ENCODE measurements around the gene LRBA. TPM values are rescaled to one million over a fixed set of nuclear protein-coding genes. Genes with fewer than 3 reads are reported as not detected.
"Not testable (repeated sequence)": the region's sequence is repeated elsewhere in the genome, so short reads cannot be mapped to it uniquely, and the experiment has no call there.

The LRBA gene
- total and polyA plus RNA-seq, 4 experiments from 2014 or later = 17.1 to 64.5 (median 45.4) TPM

DNA sequence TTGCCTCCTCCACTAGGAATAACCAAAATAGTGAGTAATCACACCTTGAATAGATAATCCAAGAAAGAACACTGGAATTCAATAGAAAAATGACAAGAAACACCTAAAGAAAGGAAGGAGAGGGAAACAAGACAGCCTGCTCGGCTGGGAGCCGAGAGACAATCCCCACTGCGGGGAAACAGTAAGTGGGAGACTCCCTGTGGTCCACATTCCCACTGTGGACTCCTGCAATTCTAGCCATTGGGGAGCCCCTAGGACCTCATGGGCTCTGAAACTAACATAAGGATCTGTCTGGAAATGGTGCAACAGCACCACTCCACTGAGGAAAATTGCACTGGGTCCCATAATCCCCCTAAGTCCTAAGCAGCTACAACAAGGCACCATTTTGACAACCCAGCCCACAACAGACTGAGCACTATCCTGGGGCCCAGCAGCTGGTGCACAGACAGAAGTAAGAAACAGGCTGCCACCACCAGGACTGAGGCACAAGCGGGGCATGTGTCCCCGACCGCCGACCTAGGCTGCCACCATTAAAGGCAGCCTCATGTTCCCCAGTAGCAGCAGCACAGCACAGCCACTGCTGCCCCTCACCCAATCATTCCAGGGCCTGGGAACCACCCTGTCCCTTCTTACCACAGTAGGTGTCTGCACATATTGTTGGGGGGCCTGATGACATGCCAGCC lies 14.2 kb downstream of the LRBA start:
- ChIA-PET CTCF (ENCODE audit: partially characterized antibody) (no interaction called here), POLR2A (ENCODE audit: partially characterized antibody) (no interaction called here)
- Histone ChIP-seq H3K36me3 (ENCODE audit: insufficient read depth, low read length) (no peaks in the 10 kb centered on the region), H3K4me3 (ENCODE audit: low read length in 2 of 2) (no peak overlapping the region), H3K9me3 (ENCODE audit: control insufficient read depth in 1 of 2, low read length in 2 of 2) (no peaks in the 10 kb centered on the region), H3K4me1 (ENCODE audit: insufficient read depth, low read length) (peaks cover 32% of the 10 kb centered on the region), H3K27ac (ENCODE audit: low read depth, low read length) (no peak overlapping the region), H3K27me3 (ENCODE audit: insufficient read depth, low read length) (no peaks in the 10 kb centered on the region)
- Mint-ChIP-seq H3K4me1 (peaks cover 42 to 75% (median 53%) of the 10 kb centered on the region in 4 donors), H3K27ac (no peak overlapping the region), H3K9me3 (no peaks in the 10 kb centered on the region), H3K4me3 (peak overlapping the region in 3 of 8 donors; percentile 24 to 57 (median 51)), H3K36me3 (peaks cover 9 to 16% of the 10 kb centered on the region in 2 donors), H3K27me3 (no peaks in the 10 kb centered on the region)
- no peak for DNase-seq
- intact Hi-C loops (cut with micrococcal nuclease) = no loop called here

DNA sequence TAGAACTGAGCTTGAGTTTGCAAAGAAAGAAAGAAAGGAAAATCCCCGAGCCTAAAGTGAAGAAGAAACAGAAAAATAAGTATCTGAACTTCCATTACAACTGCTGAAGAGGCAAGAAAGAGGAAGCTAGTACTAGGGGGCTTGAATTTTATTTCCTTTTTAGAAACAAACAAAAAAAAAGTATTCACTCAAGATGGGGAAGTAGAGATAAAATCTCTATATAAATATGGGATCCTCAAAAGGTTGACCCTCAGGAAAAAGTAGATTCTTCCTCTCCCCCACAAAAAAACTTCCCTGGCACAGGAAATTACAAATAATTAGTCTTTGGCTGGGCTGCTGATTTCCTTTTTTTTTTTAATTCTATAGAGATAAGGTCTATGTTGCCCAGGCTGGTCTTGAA lies 16.0 kb downstream of the LRBA start:
- H3K9me3 Mint-ChIP-seq = no peaks in the 10 kb centered on the region
- intact Hi-C loops (cut with micrococcal nuclease) = no loop called here
- no peak overlapping the region for H3K4me3 Mint-ChIP-seq
- H3K27ac Mint-ChIP-seq = peak overlapping the region in 3 of 7 donors; percentile 4 to 47 (median 29)
- Histone ChIP-seq H3K27ac (ENCODE audit: low read depth, low read length) (no peak overlapping the region), H3K36me3 (ENCODE audit: insufficient read depth, low read length) (no peaks in the 10 kb centered on the region), H3K27me3 (ENCODE audit: insufficient read depth, low read length) (no peaks in the 10 kb centered on the region), H3K4me1 (ENCODE audit: insufficient read depth, low read length) (peaks cover 32% of the 10 kb centered on the region), H3K9me3 (ENCODE audit: control insufficient read depth in 1 of 2, low read length in 2 of 2) (no peaks in the 10 kb centered on the region), H3K4me3 (ENCODE audit: low read length in 2 of 2) (no peak overlapping the region)
- H3K36me3 Mint-ChIP-seq = peaks cover 16 to 20% of the 10 kb centered on the region in 2 donors
- no peak for DNase-seq
- no peaks in the 10 kb centered on the region for H3K27me3 Mint-ChIP-seq
- peaks cover 41 to 85% (median 61%) of the 10 kb centered on the region in 4 donors for H3K4me1 Mint-ChIP-seq
- ChIA-PET CTCF (ENCODE audit: partially characterized antibody) (no interaction called here), POLR2A (ENCODE audit: partially characterized antibody) (no interaction called here)

GRCh38 chr4:150997141-150997540 lies 17.9 kb downstream of the LRBA start:
- POLR2A ChIA-PET (ENCODE audit: partially characterized antibody) = no interaction called here
- H3K4me1 Mint-ChIP-seq = peaks cover 46 to 81% (median 62%) of the 10 kb centered on the region in 4 donors
- intact Hi-C loops (cut with micrococcal nuclease) = no loop called here

DNA sequence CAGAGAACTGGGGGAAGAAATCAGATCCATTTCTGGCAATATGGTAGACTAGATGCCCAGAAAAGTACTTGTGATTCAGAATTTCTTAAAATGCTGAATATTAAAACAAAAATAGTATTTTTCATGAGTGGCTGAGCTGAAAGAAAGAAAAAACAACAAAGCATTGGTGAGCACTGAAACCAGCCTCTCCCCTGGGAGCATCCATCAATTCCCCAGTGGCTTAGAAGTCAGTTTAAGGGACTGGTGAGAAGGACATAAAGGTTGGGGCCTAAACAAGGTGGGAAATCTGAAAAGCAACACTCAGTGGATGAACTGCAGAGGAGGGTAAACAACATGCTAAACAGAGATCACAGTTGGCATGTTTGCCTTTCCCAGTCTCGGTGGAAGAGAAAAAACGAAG lies 20.4 kb downstream of the LRBA start:
- no peaks in the 10 kb centered on the region for H3K27me3 ChIP-seq (ENCODE audit: insufficient read depth, low read length)
- intact Hi-C loops (cut with micrococcal nuclease) = no loop called here
- Mint-ChIP-seq H3K9me3 (peaks cover 0 to 5% (median 0%) of the 10 kb centered on the region in 8 donors), H3K36me3 (peaks cover 14 to 39% of the 10 kb centered on the region in 2 donors), H3K4me1 (peaks cover 38 to 76% (median 54%) of the 10 kb centered on the region in 4 donors), H3K4me3 (no peak overlapping the region), H3K27me3 (no peaks in the 10 kb centered on the region), H3K27ac (peak overlapping the region in 2 of 7 donors; percentile 5 to 59)
- H3K27ac ChIP-seq (ENCODE audit: low read depth, low read length) = no peak overlapping the region
- CTCF ChIA-PET (ENCODE audit: partially characterized antibody) = no interaction called here
- H3K4me3 ChIP-seq (ENCODE audit: low read length in 2 of 2) = no peak overlapping the region
- peaks cover 9% of the 10 kb centered on the region for H3K4me1 ChIP-seq (ENCODE audit: insufficient read depth, low read length)
- H3K36me3 ChIP-seq (ENCODE audit: insufficient read depth, low read length) = no peaks in the 10 kb centered on the region
- H3K9me3 ChIP-seq (ENCODE audit: control insufficient read depth in 1 of 2, low read length in 2 of 2) = no peaks in the 10 kb centered on the region
- POLR2A ChIA-PET (ENCODE audit: partially characterized antibody) = interaction anchor here (1.2 kb wide), 1 partner anchor 104 kb away, joined by 3 read pairs; the partner anchor contains the start of gene RPS3A
- no peak for DNase-seq

More at GRCh38 chr4:150997141-150997540, 17.9 kb downstream of the LRBA start:
- no peak for DNase-seq
- no peaks in the 10 kb centered on the region for H3K9me3 Mint-ChIP-seq
- H3K27ac Mint-ChIP-seq = no peak overlapping the region
- H3K4me1 ChIP-seq (ENCODE audit: insufficient read depth, low read length) = peaks cover 32% of the 10 kb centered on the region
- H3K9me3 ChIP-seq (ENCODE audit: control insufficient read depth in 1 of 2, low read length in 2 of 2) = no peaks in the 10 kb centered on the region
- no peaks in the 10 kb centered on the region for H3K36me3 ChIP-seq (ENCODE audit: insufficient read depth, low read length)
- CTCF ChIA-PET (ENCODE audit: partially characterized antibody) = no interaction called here
- no peaks in the 10 kb centered on the region for H3K27me3 ChIP-seq (ENCODE audit: insufficient read depth, low read length)
- H3K27ac ChIP-seq (ENCODE audit: low read depth, low read length) = no peak overlapping the region
- H3K4me3 Mint-ChIP-seq = no peak overlapping the region
- peaks cover 11 to 22% of the 10 kb centered on the region in 2 donors for H3K36me3 Mint-ChIP-seq
- H3K27me3 Mint-ChIP-seq = no peaks in the 10 kb centered on the region
- no peak overlapping the region for H3K4me3 ChIP-seq (ENCODE audit: low read length in 2 of 2)

- H3K27ac Mint-ChIP-seq; H3K4me3 ChIP-seq (ENCODE audit: low read length in 2 of 2); H3K36me3 ChIP-seq (ENCODE audit: insufficient read depth, low read length); intact Hi-C loops (cut with micrococcal nuclease); CTCF ChIA-PET (ENCODE audit: partially characterized antibody); DNase-seq; H3K27ac ChIP-seq (ENCODE audit: low read depth, low read length); H3K27me3 Mint-ChIP-seq; H3K4me1 ChIP-seq (ENCODE audit: insufficient read depth, low read length); H3K4me3 Mint-ChIP-seq; H3K9me3 Mint-ChIP-seq; H3K9me3 ChIP-seq (ENCODE audit: control insufficient read depth in 1 of 2, low read length in 2 of 2); H3K27me3 ChIP-seq (ENCODE audit: insufficient read depth, low read length): not testable (repeated sequence)
- Mint-ChIP-seq H3K4me1 (peaks cover 31 to 65% (median 45%) of the 10 kb centered on the region in 4 donors), H3K36me3 (peaks cover 14 to 37% of the 10 kb centered on the region in 2 donors)
- POLR2A ChIA-PET (ENCODE audit: partially characterized antibody) = interaction anchor here (1.2 kb wide), 1 partner anchor 105 kb away, joined by 3 read pairs; the partner anchor contains the start of gene RPS3A
Measured at GRCh38 chr4:150993577-150993976, 21.5 kb downstream of the LRBA start.

DNA sequence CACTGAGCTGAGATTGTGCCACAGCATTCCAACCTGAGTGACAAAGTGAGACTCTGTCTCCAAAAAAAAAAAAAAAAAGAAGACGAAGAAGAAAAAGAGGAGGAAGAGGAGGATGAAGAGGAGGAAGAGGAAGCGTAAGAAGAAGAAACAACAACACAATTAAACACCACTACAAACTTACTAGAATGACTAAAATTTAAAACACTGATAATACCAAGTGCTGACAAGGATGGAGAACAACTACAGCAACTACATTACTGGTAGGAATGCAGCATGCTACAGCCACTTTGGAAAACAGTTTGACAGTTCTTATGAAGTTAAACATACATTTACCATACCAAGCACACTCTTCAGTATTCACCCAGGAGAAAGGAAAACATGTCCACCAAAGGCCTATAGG lies 24.1 kb downstream of the LRBA start:
- POLR2A ChIA-PET (ENCODE audit: partially characterized antibody) = no interaction called here

GRCh38 chr4:150990250-150990649 lies 24.8 kb downstream of the LRBA start:
- H3K27me3 ChIP-seq (ENCODE audit: insufficient read depth, low read length) = no peaks in the 10 kb centered on the region

More for the DNA sequence above, 24.1 kb downstream of the LRBA start:
- no peak overlapping the region for H3K4me3 Mint-ChIP-seq
- H3K9me3 ChIP-seq (ENCODE audit: control insufficient read depth in 1 of 2, low read length in 2 of 2) = no peaks in the 10 kb centered on the region
- intact Hi-C loops (cut with micrococcal nuclease) = no loop called here
- H3K27me3 ChIP-seq (ENCODE audit: insufficient read depth, low read length) = no peaks in the 10 kb centered on the region
- CTCF ChIA-PET (ENCODE audit: partially characterized antibody) = no interaction called here
- H3K36me3 ChIP-seq (ENCODE audit: insufficient read depth, low read length) = no peaks in the 10 kb centered on the region
- H3K4me1 ChIP-seq (ENCODE audit: insufficient read depth, low read length) = peaks cover 6% of the 10 kb centered on the region
- no peak for DNase-seq
- peaks cover 14 to 34% of the 10 kb centered on the region in 2 donors for H3K36me3 Mint-ChIP-seq
- H3K27ac ChIP-seq (ENCODE audit: low read depth, low read length) = no peak overlapping the region
- peaks cover 38 to 69% (median 47%) of the 10 kb centered on the region in 4 donors for H3K4me1 Mint-ChIP-seq
- no peak overlapping the region for H3K4me3 ChIP-seq (ENCODE audit: low read length in 2 of 2)
- no peak overlapping the region for H3K27ac Mint-ChIP-seq
- H3K27me3 Mint-ChIP-seq = no peaks in the 10 kb centered on the region
- H3K9me3 Mint-ChIP-seq = peaks cover 0 to 5% (median 0%) of the 10 kb centered on the region in 8 donors

More at GRCh38 chr4:150990250-150990649, 24.8 kb downstream of the LRBA start:
- Mint-ChIP-seq H3K27me3 (no peaks in the 10 kb centered on the region), H3K27ac (no peak overlapping the region), H3K4me1 (peaks cover 33 to 63% (median 42%) of the 10 kb centered on the region in 4 donors), H3K4me3 (no peak overlapping the region), H3K36me3 (peaks cover 10 to 34% of the 10 kb centered on the region in 2 donors), H3K9me3 (peaks cover 0 to 5% (median 0%) of the 10 kb centered on the region in 8 donors)
- no peaks in the 10 kb centered on the region for H3K9me3 ChIP-seq (ENCODE audit: control insufficient read depth in 1 of 2, low read length in 2 of 2)
- ChIA-PET CTCF (ENCODE audit: partially characterized antibody) (no interaction called here), POLR2A (ENCODE audit: partially characterized antibody) (no interaction called here)
- H3K4me1 ChIP-seq (ENCODE audit: insufficient read depth, low read length) = peaks cover 6% of the 10 kb centered on the region
- no peak overlapping the region for H3K4me3 ChIP-seq (ENCODE audit: low read length in 2 of 2)
- no peaks in the 10 kb centered on the region for H3K36me3 ChIP-seq (ENCODE audit: insufficient read depth, low read length)
- no peak for DNase-seq
- intact Hi-C loops (cut with micrococcal nuclease) = no loop called here
- H3K27ac ChIP-seq (ENCODE audit: low read depth, low read length) = no peak overlapping the region
